Caco-2 (cell line): ENCODE results near the gene RIMS4. TPM values are rescaled to one million over a fixed set of nuclear protein-coding genes. Genes with fewer than 3 reads are reported as not detected.

Experiments used
- BruUV-seq: library from RNA; stranded (reverse); fragments of 400-500 nt; replicated peaks from 2 replicates; lab custom pipeline; 2021; lab: Mats Ljungman, UMichigan
- CTCF ChIA-PET: fragments of 300-600 bp; sonication (Branson Sonifier 250); formaldehyde crosslinking; loops from one replicate; lab custom pipeline; 2022; ENCODE audit warnings: antibody characterized with exemption; lab: Charles Lee
- POLR2A ChIA-PET: fragments of 300-600 bp; sonication (Branson Sonifier 250); formaldehyde crosslinking; loops from one replicate; lab custom pipeline; 2022; ENCODE audit warnings: antibody characterized with exemption; lab: Charles Lee
- DNase-seq, 2 experiments: peaks; one replicate each; pipeline versions ENCODE4 v3.0.0 to v3.0.0-alpha.2; 2020 to 2022
- H3K27me3 ChIP-seq: replicated peaks from 2 replicates; pipeline ENCODE4 v1.6.0; 2011; ENCODE audit warnings: low read length; ENCODE audit not compliant: control insufficient read depth, insufficient read depth
- H3K36me3 ChIP-seq: 2 replicates; pipeline ENCODE4 v1.5.1; 2011; ENCODE audit warnings: low read length; ENCODE audit not compliant: control insufficient read depth, insufficient read depth
- H3K4me1 ChIP-seq: fragments of 250-450 bp; sonication (Bioruptor Pico); 2 replicates; pipeline ENCODE4 v1.5.1; 2020; ENCODE audit warnings: mild to moderate bottlenecking
- H3K4me3 ChIP-seq: 2 replicates; pipeline ENCODE4 v1.5.1; 2011; ENCODE audit warnings: low read depth, mild to moderate bottlenecking, control low read depth, low read length
- H3K9me3 ChIP-seq: fragments of 250-450 bp; sonication (Bioruptor Pico); 2 replicates; pipeline ENCODE4 v1.5.1; 2020; ENCODE audit warnings: mild to moderate bottlenecking, moderate library complexity
- H3K27ac Mint-ChIP-seq: one replicate; pipeline ENCODE4 v1.8.0; 2022; ENCODE audit warnings: mixed read lengths; ENCODE audit not compliant: unreplicated experiment
- H3K27me3 Mint-ChIP-seq: one replicate; pipeline ENCODE4 v1.8.0; 2022; ENCODE audit warnings: mixed read lengths; ENCODE audit not compliant: insufficient read depth, unreplicated experiment
- H3K36me3 Mint-ChIP-seq: one replicate; pipeline ENCODE4 v1.8.0; 2022; ENCODE audit warnings: mild to moderate bottlenecking, mixed read lengths; ENCODE audit not compliant: insufficient read depth, unreplicated experiment
- H3K4me1 Mint-ChIP-seq: one replicate; pipeline ENCODE4 v1.8.0; 2022; ENCODE audit warnings: low read depth, mixed read lengths; ENCODE audit not compliant: unreplicated experiment
- H3K4me3 Mint-ChIP-seq: one replicate; pipeline ENCODE4 v1.8.0; 2022; ENCODE audit warnings: mild to moderate bottlenecking, moderate library complexity, mixed read lengths; ENCODE audit not compliant: unreplicated experiment
- H3K9me3 Mint-ChIP-seq: one replicate; pipeline ENCODE4 v1.8.0; 2022; ENCODE audit warnings: mixed read lengths; ENCODE audit not compliant: unreplicated experiment
- CTCF ChIP-seq, 2 experiments: fragments of 200-600 bp in 1 of 2; IDR thresholded peaks; 1 replicate in 1 of 2; 2 replicates in 1 of 2; pipeline versions ENCODE4 v1.5.1 to v1.8.0; 2011 to 2022; ENCODE audit warnings: antibody characterized with exemption in 1 of 2, control low read depth in 1 of 2, inconsistent platforms in 1 of 2, low read depth in 1 of 2, low read length in 1 of 2, mild to moderate bottlenecking in 1 of 2, moderate library complexity in 1 of 2; ENCODE audit not compliant: insufficient read depth in 1 of 2, severe bottlenecking in 1 of 2, unreplicated experiment in 1 of 2
- intact Hi-C: fragments of 100-400 bp; cut with micrococcal nuclease; formaldehyde crosslinking; loops from one replicate; pipeline ENCODE4 v1.10.0; 2022; ENCODE audit not compliant: unreplicated experiment
- total RNA-seq: library from RNA; stranded (reverse); gene quantifications from 2 replicates; pipeline ENCODE4 v1.2.3, GENCODE V29; 2022

RIMS4 gene
- total RNA-seq, 1 experiment from 2014 or later = 9.0 TPM

GRCh38 chr20:44790638-44791393, 19.5 kb downstream of the RIMS4 start:
- CTCF ChIA-PET = interaction anchor here (0.9 to 1.2 kb wide), 2 partner anchors 43 kb away, joined by 3 read pairs; no protein-coding TSS in a partner anchor
- BruUV-seq = no TSS peak
- no peak for DNase-seq

GRCh38 chr20:44788706-44789456, 21.5 kb downstream of the RIMS4 start:
- H3K4me3 ChIP-seq = no peak overlapping the region
- no peak overlapping the region for H3K27ac Mint-ChIP-seq
- POLR2A ChIA-PET = no interaction called here

More at GRCh38 chr20:44790638-44791393, 19.5 kb downstream of the RIMS4 start:
- Mint-ChIP-seq H3K36me3 (no peaks in the 10 kb centered on the region), H3K4me1 (no peaks in the 10 kb centered on the region), H3K4me3 (no peak overlapping the region), H3K27ac (no peak overlapping the region), H3K27me3 (peaks cover 11% of the 10 kb centered on the region), H3K9me3 (no peaks in the 10 kb centered on the region)
- peak in 1 of 2 experiments; percentile 12 for TF ChIP-seq CTCF (IDR thresholded peaks at IDR 0.05; ENCODE audit: insufficient read depth in 1 of 2, low read depth in 1 of 2, low read length in 1 of 2, severe bottlenecking in 1 of 2, unreplicated experiment in 1 of 2)
- POLR2A ChIA-PET = no interaction called here
- Histone ChIP-seq H3K4me1 (no peaks in the 10 kb centered on the region), H3K36me3 (no peaks in the 10 kb centered on the region), H3K27me3 (no peaks in the 10 kb centered on the region), H3K9me3 (no peaks in the 10 kb centered on the region), H3K4me3 (no peak overlapping the region)
- intact Hi-C loops = no loop called here

More at GRCh38 chr20:44788706-44789456, 21.5 kb downstream of the RIMS4 start:
- no peaks in the 10 kb centered on the region for H3K4me1 ChIP-seq
- H3K27me3 Mint-ChIP-seq = peaks cover 8% of the 10 kb centered on the region
- CTCF ChIA-PET = no interaction called here
- no peak for TF ChIP-seq CTCF (IDR thresholded peaks at IDR 0.05; ENCODE audit: insufficient read depth in 1 of 2, low read depth in 1 of 2, low read length in 1 of 2, severe bottlenecking in 1 of 2, unreplicated experiment in 1 of 2)
- no peaks in the 10 kb centered on the region for H3K36me3 ChIP-seq
- no peaks in the 10 kb centered on the region for H3K9me3 Mint-ChIP-seq
- no peaks in the 10 kb centered on the region for H3K9me3 ChIP-seq
- H3K4me1 Mint-ChIP-seq = no peaks in the 10 kb centered on the region
- intact Hi-C loops = no loop called here
- BruUV-seq = no TSS peak
- no peak overlapping the region for H3K4me3 Mint-ChIP-seq
- H3K36me3 Mint-ChIP-seq = no peaks in the 10 kb centered on the region
- no peaks in the 10 kb centered on the region for H3K27me3 ChIP-seq
- no peak for DNase-seq
